Panc1 (cell line): Measurements from ENCODE around the gene F3. TPM values are rescaled to one million over a fixed set of nuclear protein-coding genes. Genes with fewer than 3 reads are reported as not detected.

Experiments
- ATAC-seq: fragments of 200-7000 bp; cut with Tn5 transposase; 2 replicates; pipeline ENCODE4 v1.9.1; 2020; ENCODE audit warnings: mild to moderate bottlenecking, moderate library complexity
- BruUV-seq: library from RNA; stranded (reverse); fragments of 400-500 nt; replicated peaks from 2 replicates; lab custom pipeline; 2021; lab: Mats Ljungman, UMichigan
- CTCF ChIA-PET: fragments of 300-600 bp; sonication (Branson Sonifier 250); formaldehyde crosslinking; loops from one replicate; lab custom pipeline; 2022; ENCODE audit warnings: antibody characterized with exemption; lab: Charles Lee
- POLR2A ChIA-PET: fragments of 300-600 bp; sonication (Branson Sonifier 250); formaldehyde crosslinking; loops from one replicate; lab custom pipeline; 2022; ENCODE audit warnings: antibody characterized with exemption; lab: Charles Lee
- DNase-seq: peaks from one replicate; pipeline ENCODE4 v3.0.0-alpha.2; 2010; ENCODE audit warnings: low read depth, low spot score
- H3K27ac ChIP-seq: 2 replicates; pipeline ENCODE4 v1.5.1; 2011; ENCODE audit warnings: mild to moderate bottlenecking, low read length, inconsistent platforms
- H3K27me3 ChIP-seq: fragments of 200-500 bp; sonication (Bioruptor generic); 2 replicates; pipeline ENCODE4 v1.6.0; 2014; ENCODE audit warnings: low read length, inconsistent platforms; ENCODE audit not compliant: control insufficient read depth, insufficient read depth
- H3K36me3 ChIP-seq: fragments of 200-500 bp; sonication (Bioruptor generic); 2 replicates; pipeline ENCODE4 v1.5.1; 2014; ENCODE audit warnings: inconsistent platforms, mild to moderate bottlenecking, low read length, moderate library complexity; ENCODE audit not compliant: control insufficient read depth, insufficient read depth
- H3K4me1 ChIP-seq: 2 replicates; pipeline ENCODE4 v1.5.1; 2011; ENCODE audit warnings: inconsistent platforms, mild to moderate bottlenecking, low read length, moderate library complexity; ENCODE audit not compliant: control insufficient read depth, insufficient read depth
- H3K4me3 ChIP-seq, 2 experiments: 2 replicates each; pipeline ENCODE4 v1.5.1; 2011 to 2012; ENCODE audit warnings: low read depth in 2 of 2, low read length in 2 of 2, mild to moderate bottlenecking in 2 of 2, inconsistent platforms in 1 of 2, moderate library complexity in 1 of 2
- H3K9me3 ChIP-seq: fragments of 200-500 bp; sonication (Bioruptor generic); 2 replicates; pipeline ENCODE4 v1.5.1; 2014; ENCODE audit warnings: low read depth, mild to moderate bottlenecking, inconsistent platforms, low read length, moderate library complexity; ENCODE audit not compliant: control insufficient read depth, insufficient read depth
- CTCF ChIP-seq: fragments of 450-650 bp; IDR thresholded peaks from 2 replicates; pipeline ENCODE4 v1.5.1; 2017; ENCODE audit warnings: mild to moderate bottlenecking
- POLR2AphosphoS5 ChIP-seq: IDR thresholded peaks from 2 replicates; pipeline ENCODE4 v1.6.1; 2012; ENCODE audit warnings: mild to moderate bottlenecking, low read depth, low read length, moderate library complexity
- REST ChIP-seq, 2 experiments: IDR thresholded peaks; 2 replicates each; pipeline ENCODE4 v1.6.1; 2011 to 2012; ENCODE audit warnings: low read depth in 2 of 2, control low read depth in 1 of 2, low read length in 1 of 2, mild to moderate bottlenecking in 1 of 2, moderate library complexity in 1 of 2; ENCODE audit not compliant: insufficient read depth in 1 of 2
- SIN3A ChIP-seq: IDR thresholded peaks from 2 replicates; pipeline ENCODE4 v1.6.1; 2012; ENCODE audit warnings: low read depth, mild to moderate bottlenecking, low read length, moderate library complexity, borderline replicate concordance; ENCODE audit not compliant: insufficient read depth
- TCF7L2 ChIP-seq: IDR thresholded peaks from 2 replicates; pipeline ENCODE4 v1.6.1; 2011; ENCODE audit warnings: mild to moderate bottlenecking, low read depth, low read length, inconsistent platforms
- in situ Hi-C: cut with HindIII; loops from 2 replicates; pipeline ENCODE4 v1.10.0; 2016; ENCODE audit warnings: low sequenced_read_pairs, low pct_unique_long_range_greater_than_20kb
- intact Hi-C: fragments of 100-400 bp; cut with micrococcal nuclease; formaldehyde crosslinking; loops from one replicate; pipeline ENCODE4 v1.10.0; 2022; ENCODE audit not compliant: unreplicated experiment
- total RNA-seq: library from RNA; stranded (reverse); gene quantifications from one replicate; pipeline ENCODE4 v1.2.1, GENCODE V29; 2021; ENCODE audit not compliant: unreplicated experiment

F3 gene
- total RNA-seq, 1 experiment from 2014 or later = 2.6 TPM

DNA sequence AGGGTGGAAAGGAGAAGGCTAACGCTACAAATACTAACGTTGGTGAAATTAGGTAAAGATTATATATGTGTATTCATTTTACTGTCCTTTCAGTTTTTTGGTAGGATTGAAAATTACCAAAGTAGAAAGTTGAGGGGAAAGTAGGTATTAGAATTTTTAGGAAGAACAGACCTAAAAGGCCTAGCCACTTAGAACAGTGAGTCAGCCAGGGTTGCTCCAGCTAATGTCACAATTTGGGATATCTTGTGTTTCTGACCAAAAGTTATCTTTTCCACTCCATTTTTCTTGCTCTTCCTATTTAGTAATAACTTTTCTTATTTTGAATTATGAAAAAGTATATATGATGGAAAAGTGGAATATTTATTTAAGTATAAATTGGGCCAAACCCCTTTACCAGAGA is 40.1 kb downstream of the F3 start:
- Histone ChIP-seq H3K4me3 (no peak overlapping the region), H3K27me3 (no peaks in the 10 kb centered on the region), H3K27ac (no peak overlapping the region), H3K4me1 (no peaks in the 10 kb centered on the region), H3K36me3 (peaks cover 3% of the 10 kb centered on the region; the same call in 1 of the 2 replicates), H3K9me3 (no peaks in the 10 kb centered on the region)
- intact Hi-C loops (no loop called here), in situ Hi-C loops (no loop called here)
- no TSS peak for BruUV-seq
- no peak for DNase-seq
- CTCF ChIA-PET = no interaction called here
- TF ChIP-seq TCF7L2 = no peak
- no peak for TF ChIP-seq REST (IDR thresholded peaks at IDR 0.05; ENCODE audit: insufficient read depth in 1 of 2, low read depth in 2 of 2, low read length in 1 of 2)
- TF ChIP-seq CTCF = no peak
- TF ChIP-seq POLR2AphosphoS5 = no peak
- TF ChIP-seq SIN3A = no peak
- no peak for ATAC-seq
- POLR2A ChIA-PET = interaction anchor here (0.7 kb wide), 1 partner anchor 58 kb away, joined by 9 read pairs; no protein-coding TSS in a partner anchor

DNA sequence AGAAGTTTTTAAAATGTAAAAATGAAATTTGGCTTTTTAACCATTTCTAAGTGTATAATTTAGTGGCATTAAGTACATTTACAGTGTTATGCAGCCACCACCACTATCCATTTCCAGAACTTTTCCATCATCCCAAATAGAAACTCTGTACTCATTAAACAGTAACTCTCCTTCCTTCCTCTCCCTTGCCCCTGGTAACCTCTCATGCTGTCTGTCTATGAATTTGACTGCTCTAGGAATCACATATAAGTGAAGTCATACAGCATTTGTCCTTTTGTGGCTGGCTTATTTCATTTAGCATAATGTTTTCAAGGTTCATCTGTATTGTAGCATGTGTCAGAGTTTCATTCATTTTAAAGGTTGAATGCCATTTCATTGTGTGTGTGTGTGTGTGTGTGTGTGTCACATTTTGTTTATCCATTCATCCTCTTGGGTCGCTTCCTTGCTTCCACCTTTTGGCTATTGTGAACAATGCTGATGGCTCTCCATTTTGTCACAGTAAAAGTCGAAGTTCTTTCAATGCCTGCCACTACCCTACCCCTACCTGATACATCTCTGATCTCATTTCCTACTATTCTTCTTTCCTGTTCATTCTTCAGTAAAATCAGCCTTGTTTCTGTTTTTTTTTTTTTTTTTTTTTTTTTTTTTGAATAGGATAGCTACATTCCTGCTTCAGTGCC is 45.3 kb downstream of the F3 start:
- intact Hi-C loops (no loop called here), in situ Hi-C loops (no loop called here)
- BruUV-seq = no TSS peak
- Histone ChIP-seq H3K36me3 (peaks cover 6% of the 10 kb centered on the region), H3K9me3 (no peaks in the 10 kb centered on the region), H3K27ac (no peak overlapping the region), H3K4me1 (no peaks in the 10 kb centered on the region), H3K4me3 (no peak overlapping the region), H3K27me3 (no peaks in the 10 kb centered on the region)
- TF ChIP-seq SIN3A (no peak), CTCF (no peak), REST (IDR thresholded peaks at IDR 0.05; ENCODE audit: insufficient read depth in 1 of 2, low read depth in 2 of 2, low read length in 1 of 2) (no peak), TCF7L2 (no peak)
- CTCF ChIA-PET = no interaction called here
- POLR2A ChIA-PET = interaction anchor here (0.6 kb wide), 1 partner anchor 84 kb away, joined by 5 read pairs; no protein-coding TSS in a partner anchor
- ATAC-seq (no peak), DNase-seq (no peak)
